DMS 273 treated with DMSO at 0.1 percent for 48 hours (cell line): ENCODE results near the gene YBX3.
"Not testable (repeated sequence)": the region's sequence is repeated elsewhere in the genome, so short reads cannot be mapped to it uniquely, and the experiment has no call there.

ENCODE experiments used
- DNase-seq: peaks from one replicate; lab custom pipeline; 2025; lab: John Stamatoyannopoulos, UW

YBX3 gene

GRCh38 chr12:10722905-10723746, at the start of gene YBX3:
Gene YBX3, minus strand, starts transcription at chr12:10723323. Its CDS starts 212 bp downstream, at chr12:10723111.
- DNase-seq, result no peak

DNA sequence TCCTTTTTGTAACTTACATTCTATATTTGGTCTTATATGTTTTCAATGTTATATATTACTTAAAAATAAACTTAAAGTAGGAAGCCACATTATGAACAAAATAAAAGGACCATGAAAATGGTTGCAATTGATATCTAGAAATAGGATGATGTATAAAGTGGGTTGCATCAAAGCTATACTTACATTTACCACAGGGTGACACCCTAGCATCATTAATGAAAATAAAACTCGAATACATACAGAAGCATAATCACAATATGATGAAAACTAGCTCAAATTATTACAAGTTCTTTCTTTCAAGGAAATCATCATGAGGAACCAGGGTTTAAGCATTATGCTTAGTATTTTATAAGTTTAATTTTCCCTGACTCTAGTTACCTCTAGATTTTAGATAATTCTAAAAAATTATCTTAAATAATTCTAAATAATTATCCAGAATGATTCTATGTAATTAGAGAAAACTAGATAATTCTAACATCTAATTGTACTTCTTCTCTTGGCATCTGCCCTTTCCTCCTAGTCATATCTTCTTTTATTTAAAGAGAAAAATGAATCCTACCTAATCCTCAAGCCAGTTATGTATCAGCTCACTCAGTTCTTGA, 48.1 kb upstream of the YBX3 start:
- no peak for DNase-seq

- no peak for DNase-seq
Measured at GRCh38 chr12:10759657-10760056, 36.5 kb upstream of the YBX3 start.

- DNase-seq, result no peak
Measured at GRCh38 chr12:10756194-10756593, 33.1 kb upstream of the YBX3 start.

DNA sequence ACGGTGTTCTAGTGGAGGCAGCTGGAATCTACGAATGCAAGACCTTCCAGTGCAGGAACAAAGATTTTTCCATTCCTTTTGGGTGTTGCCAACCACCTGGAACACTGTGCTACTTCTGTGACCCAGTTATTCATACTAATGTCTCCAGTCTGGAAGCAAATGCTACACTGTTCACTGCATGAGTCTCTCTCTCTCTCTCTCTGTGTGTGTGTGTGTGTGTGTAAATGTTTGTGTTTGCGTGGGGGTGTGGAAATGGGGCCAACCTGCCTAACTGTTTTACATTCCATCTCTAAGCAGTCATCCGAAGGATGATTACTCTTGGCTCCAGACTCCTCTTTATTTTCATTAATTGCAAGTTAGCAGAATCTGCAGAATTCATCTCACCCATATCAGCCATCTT, 29.9 kb upstream of the YBX3 start:
- DNase-seq, result no peak

GRCh38 chr12:10750385-10750727, 27.2 kb upstream of the YBX3 start:
- DNase-seq, result no peak

DNA sequence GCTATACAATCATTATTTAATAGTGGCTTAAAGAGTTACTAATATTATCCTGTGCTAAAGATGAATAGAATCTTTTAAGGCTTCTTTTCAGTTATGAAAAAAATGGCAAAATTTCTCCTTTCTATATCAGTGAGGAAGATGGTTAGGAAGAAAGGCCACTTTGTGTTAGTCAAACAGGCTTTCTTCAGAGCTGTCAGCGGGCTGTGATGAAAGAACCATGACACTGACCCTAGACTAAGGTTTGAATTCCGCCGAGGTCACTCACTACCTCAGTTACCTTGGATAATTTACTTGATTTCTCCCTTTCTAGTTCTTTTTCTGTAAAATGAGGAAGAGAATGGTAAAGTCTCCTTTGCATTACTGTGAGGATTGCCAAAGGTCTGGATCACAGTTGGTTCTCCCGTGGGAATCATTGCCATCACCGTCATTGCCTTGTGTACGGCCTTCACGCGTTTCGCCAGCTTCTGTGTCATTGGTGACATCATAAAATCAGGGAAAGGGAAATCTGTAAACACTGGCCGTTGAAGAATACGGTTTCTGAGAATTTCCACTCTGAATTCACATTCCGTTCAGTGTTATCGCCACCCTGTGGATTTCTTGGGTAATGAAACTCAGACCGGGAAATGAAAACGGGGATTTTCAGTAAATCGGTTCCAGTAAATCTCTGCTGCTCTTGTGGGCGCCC, 26.7 kb upstream of the YBX3 start:
- peak; percentile 55 for DNase-seq

GRCh38 chr12:10747730-10748129, 24.6 kb upstream of the YBX3 start:
- DNase-seq, result no peak

DNA sequence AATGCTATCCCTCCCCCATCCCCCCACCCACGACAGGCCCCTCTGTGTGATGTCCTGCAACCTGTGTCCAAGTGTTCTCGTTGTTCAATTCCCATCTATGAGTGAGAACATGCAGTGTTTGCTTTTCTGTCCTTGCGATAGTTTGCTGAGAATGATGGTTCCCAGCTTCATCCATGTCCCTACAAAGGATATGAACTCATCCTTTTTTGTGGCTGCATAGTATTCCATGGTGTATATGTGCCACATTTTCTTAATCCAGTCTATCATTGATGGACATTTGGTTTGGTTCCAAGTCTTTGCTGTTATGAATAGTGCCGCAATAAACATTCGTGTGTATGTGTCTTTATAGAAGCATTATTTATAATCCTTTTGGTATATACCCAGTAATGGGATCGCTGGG, 20.3 kb upstream of the YBX3 start:
- not testable (repeated sequence) for DNase-seq

GRCh38 chr12:10741845-10742244, 18.7 kb upstream of the YBX3 start:
- DNase-seq, result no peak

GRCh38 chr12:10740182-10740581, 17.1 kb upstream of the YBX3 start:
- DNase-seq, result no peak

DNA sequence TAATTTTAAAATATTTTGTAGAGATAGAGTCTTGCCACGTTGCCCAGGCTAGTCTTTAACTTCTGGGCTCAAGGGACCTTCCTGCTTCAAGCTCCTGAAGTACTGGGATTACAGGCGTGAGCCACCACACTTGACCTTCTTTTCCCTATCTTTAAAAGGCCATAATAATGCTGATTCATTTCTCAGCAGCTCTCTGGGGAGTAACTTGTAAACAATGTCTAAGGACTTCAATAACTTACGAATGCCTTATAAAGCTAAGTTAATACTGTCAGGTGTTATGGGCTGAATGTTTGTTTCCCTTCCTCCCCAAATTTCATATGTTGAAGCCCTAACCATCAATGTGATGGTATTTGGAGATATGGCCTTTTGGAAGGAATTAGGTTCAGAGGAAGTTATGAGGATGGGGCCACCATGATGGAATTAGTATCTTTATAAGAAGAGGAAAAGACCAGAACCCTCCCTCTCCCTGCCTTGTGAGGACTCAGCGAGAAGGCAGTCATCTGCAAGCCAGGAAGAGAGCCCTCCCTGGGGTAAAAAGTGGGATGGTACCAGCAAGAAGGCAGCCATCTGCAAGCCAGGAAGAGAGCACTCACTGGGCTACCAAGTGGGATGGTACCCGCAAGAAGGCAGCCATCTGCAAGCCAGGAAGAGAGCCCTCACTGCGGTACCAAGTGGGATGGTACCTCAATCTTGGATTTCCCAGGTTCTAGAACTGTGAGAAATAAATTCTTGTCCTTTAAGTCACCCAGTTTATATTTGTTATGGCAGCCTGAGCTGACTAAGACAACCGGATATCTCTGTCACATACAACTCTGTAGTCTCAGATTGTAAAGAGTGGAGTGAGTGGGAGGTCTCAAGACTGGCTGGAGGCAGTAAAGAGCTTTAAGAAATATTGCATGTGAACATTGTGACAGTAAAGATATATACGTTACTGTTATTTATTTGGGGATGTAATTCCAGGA, 16.3 kb upstream of the YBX3 start:
- DNase-seq, result no peak

DNA sequence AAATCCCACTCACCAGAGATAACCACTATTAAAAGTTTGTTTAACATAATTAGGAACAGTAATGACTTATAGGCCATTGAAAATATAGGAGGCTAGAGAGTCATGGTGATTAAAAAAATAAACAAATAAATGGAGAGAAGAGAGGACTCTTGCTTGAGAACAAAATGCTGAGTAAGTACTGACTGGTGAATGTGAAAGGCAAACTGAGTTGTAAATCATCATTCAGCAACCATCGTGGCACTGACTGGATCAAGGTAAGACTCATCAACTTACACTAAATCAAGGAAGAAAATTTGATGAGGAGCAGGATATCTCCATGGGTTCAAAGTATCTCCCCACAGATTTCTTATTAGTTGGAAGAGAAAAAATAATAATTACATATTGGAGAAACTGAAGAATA, 14.1 kb upstream of the YBX3 start:
- DNase-seq, result no peak

DNA sequence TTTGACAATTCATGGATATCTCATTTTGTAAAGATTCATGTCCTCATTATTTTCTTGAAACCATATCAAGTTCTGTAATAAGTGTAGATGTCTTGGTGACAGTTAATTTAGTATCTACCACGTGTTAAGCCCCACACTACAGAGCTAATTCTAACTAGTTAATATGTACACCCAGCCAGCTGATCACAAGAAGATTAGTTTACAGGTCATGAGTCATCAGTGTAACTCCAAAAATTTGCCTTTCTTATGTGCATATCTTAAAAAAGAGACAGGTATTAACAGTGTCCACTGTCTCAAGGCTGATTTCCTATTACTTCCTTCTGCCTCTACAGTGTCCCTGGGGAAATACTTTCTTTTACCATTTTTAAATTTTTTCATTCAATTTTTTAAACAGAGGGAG, 13.3 kb upstream of the YBX3 start:
- DNase-seq, result no peak

DNA sequence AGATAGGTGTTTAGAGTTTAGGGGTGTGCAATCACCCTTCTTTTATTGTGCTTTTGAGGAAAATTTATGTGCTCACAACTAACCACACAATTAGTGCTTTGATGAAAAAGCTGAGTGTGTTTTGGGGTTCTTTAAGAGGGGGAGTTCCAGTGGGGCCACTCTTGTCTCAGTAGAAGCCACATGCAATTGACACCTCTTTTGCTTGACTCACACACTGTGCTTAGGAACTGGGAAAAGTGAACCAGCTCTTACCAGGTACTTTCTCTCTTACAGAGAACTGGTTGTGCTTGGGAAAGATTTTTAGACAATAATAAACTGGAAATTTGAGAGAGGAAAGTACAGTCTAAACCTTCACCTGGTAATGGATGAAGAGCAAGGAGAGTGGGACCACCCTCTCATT, 12.3 kb upstream of the YBX3 start:
- DNase-seq, result no peak

- no peak for DNase-seq
Measured at GRCh38 chr12:10732549-10732948, 9.4 kb upstream of the YBX3 start.

GRCh38 chr12:10732066-10732465, 8.9 kb upstream of the YBX3 start:
- no peak for DNase-seq

DNA sequence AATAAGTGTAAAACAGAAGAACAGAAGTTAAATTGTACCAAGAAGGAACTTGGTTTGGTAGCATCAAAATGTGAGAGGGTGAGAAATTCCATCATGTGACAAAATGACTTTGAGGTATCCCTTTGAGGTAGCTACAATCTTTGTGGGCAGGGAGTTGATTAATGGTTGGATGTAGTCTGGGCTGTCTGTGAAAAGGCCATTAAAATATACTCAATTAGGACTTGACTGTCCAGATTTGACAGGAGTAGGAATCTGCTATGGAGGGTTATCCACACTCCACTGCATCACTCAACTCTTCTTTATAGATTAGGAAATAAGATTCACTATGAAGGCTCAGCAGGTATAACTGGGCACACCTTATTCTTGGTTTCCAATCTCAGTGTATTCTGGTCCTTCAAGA, 7.4 kb upstream of the YBX3 start:
- no peak for DNase-seq

DNA sequence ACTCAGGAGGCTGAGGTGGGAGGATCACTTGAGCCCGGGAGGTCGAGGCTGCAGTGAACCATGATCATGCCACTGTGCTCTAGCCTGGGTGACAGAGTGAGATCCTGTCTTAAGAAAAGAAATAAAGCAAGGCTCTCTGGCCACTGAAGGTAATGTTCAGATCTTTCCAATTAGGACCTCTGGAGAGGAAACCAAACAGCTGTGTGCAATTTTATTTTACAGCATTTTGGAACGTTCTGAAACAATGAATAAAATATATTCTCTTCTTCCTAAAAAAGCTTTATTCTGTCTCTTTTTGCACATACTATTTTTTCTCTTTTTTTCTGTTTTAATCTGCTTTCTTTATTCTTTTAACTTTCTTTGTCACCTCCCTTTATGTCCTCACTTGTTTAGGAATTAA, 5.0 kb upstream of the YBX3 start:
- DNase-seq, result no peak

GRCh38 chr12:10726945-10727344, 3.8 kb upstream of the YBX3 start:
- no peak for DNase-seq

- DNase-seq, result no peak
Measured at GRCh38 chr12:10725003-10725402, 1.9 kb upstream of the YBX3 start.

DNA sequence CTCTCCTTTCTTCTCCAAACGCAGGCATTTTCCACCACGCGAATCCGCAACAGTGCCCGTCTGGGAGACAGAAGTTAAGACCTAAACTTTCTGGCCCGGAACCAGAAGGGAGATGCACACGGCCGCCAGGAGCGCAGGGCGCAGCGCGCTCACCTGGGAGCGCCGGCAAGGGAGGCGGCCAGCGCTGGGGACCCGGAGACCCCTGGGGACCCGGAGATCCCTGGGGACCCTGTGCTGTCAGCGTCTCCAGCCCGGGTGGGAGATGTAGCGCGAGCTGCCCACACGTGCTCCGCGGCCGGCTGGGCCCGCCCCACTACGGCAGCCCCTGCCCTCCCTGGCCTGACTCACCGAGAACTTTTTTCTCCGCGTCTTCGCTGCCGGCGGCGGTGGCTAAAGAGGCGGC, 620 bp downstream of the YBX3 start:
- DNase-seq, result peak; percentile 59
